Measurements from ENCODE around the gene SLC12A5.

Gene SLC12A5

DNA sequence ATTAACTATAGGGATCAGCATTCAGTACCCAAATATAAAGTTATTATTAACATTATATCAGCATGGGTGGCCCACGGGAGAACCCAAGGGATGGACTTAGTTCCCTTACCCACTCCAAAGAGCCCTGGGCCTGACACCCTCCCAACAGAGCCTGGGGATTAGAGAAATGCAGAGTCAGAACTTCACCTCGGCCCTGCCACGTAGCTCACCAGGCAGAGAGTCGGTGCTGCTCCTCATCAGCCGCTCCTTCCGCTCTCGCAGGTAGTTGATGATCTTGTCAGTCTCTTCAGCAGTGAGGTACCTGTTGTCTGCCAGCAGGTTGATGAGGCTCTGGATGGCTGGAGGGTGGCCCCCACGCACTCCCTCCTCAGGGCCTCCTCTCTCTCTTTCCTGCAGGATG is 34.1 kb downstream of the SLC12A5 start:
- H3K4me3 ChIP-seq (replicated peaks; ENCODE audit: low read depth, low read length), result no peak overlapping the region
- DNase-seq (ENCODE audit: low read depth), result no peak
- TF ChIP-seq, protein P1, sequence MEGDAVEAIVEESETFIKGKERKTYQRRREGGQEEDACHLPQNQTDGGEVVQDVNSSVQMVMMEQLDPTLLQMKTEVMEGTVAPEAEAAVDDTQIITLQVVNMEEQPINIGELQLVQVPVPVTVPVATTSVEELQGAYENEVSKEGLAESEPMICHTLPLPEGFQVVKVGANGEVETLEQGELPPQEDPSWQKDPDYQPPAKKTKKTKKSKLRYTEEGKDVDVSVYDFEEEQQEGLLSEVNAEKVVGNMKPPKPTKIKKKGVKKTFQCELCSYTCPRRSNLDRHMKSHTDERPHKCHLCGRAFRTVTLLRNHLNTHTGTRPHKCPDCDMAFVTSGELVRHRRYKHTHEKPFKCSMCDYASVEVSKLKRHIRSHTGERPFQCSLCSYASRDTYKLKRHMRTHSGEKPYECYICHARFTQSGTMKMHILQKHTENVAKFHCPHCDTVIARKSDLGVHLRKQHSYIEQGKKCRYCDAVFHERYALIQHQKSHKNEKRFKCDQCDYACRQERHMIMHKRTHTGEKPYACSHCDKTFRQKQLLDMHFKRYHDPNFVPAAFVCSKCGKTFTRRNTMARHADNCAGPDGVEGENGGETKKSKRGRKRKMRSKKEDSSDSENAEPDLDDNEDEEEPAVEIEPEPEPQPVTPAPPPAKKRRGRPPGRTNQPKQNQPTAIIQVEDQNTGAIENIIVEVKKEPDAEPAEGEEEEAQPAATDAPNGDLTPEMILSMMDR (IDR thresholded peaks at IDR 0.05; ENCODE audit: low read length, missing control alignments), result no peak

DNA sequence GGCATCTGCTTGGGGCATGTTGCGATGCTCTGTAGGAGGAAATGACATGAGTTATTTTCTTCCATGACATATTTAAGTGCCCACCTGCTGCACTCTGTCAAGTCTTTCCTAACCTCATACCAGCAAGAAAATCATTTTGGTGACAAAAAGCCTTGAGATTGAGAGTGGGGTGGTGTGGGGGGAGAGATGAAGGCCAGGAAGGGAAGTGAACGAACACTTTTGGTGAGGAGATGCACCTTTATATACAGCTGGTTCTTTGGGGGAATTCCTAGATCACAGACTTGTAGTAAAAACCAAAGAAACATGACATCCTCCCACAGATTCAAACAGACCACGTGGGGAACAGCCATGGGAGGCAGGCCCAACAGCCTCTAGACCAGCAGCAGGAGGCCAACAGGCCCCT is 34.6 kb downstream of the SLC12A5 start:
- TF ChIP-seq, protein P1 (IDR thresholded peaks at IDR 0.05; ENCODE audit: low read length, missing control alignments), result no peak
- DNase-seq (ENCODE audit: low read depth), result no peak
- no peak overlapping the region for H3K4me3 ChIP-seq (replicated peaks; ENCODE audit: low read depth, low read length)

DNA sequence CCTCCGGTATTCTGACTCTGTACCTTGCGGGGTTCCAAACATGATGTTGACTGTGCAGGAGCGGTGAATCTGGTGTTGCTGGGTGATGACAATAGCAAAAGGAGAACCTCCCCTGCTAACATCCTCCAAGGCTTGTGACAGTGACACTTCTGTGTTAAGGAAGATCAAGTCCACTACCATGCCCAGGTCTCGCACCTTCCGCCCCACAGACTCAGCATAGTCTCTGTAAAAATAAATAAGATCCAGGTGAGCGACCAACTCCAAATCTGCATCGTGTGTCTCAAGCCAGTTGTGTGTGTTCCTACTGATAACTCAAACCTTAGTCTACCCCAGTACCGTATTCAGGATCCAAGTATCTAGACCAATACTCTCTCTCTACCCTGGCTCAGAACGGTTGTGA is 36.0 kb downstream of the SLC12A5 start:
- DNase-seq (ENCODE audit: low read depth), result no peak
- TF ChIP-seq, protein P1 (IDR thresholded peaks at IDR 0.05; ENCODE audit: low read length, missing control alignments), result no peak
- H3K4me3 ChIP-seq (replicated peaks; ENCODE audit: low read depth, low read length), result no peak overlapping the region

DNA sequence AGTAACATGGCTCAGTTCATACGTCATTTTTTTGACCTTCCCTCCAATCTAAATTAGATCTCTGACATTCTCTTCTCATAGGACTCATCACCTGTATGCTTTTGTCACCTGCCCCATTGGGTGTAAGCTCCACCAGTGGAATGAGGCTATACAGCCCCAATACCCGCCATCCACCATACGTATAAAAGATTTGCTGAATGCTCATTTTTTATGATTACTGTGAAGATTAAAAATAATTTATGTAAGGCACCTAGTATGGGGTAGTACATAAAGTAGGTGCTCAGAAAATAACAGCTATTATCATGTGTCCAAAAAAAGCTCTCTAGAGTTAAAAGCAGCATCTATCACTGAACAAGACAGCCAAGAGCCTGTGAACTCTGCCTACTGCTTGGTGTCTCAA is 36.7 kb downstream of the SLC12A5 start:
- no peak for DNase-seq (ENCODE audit: low read depth)
- TF ChIP-seq, protein P1 (IDR thresholded peaks at IDR 0.05; ENCODE audit: low read length, missing control alignments), result no peak
- H3K4me3 ChIP-seq (replicated peaks; ENCODE audit: low read depth, low read length), result no peak overlapping the region

DNA sequence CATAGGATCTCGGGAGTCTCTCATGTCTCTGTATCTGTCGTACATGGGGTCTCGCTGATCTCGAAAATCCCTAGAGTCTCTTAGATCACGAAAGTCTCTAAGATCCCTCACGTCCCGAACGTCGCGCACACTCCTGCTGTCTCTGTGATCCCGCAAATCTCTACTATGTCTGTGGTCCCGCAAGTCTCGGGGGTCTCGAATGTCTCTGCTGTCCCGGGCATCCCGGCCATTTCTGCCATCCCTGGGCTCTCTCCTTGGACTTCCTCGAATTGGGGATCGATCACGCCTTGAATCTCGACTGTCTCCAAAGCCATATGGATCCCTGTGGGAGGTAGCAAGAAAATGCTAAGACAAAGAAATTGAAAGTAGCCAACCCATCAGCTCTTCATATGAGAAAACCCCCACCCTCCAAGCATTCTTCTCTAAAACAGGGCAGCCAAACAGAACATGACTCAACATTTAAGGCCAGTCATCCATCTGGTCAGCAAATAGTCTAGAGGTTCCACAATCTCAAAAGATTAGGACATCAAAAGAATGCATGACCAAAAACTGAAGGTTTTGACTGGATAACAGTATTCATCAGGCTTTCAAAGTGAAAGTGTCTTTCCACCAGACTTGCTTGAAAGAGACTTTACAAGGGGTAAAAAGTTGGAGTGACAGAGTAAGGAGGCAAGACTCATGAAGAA is 41.3 kb downstream of the SLC12A5 start:
- peak; percentile 75 for DNase-seq (ENCODE audit: low read depth)
- no peak overlapping the region for H3K4me3 ChIP-seq (replicated peaks; ENCODE audit: low read depth, low read length)
- TF ChIP-seq, protein P1 (IDR thresholded peaks at IDR 0.05; ENCODE audit: low read length, missing control alignments), result no peak

DNA sequence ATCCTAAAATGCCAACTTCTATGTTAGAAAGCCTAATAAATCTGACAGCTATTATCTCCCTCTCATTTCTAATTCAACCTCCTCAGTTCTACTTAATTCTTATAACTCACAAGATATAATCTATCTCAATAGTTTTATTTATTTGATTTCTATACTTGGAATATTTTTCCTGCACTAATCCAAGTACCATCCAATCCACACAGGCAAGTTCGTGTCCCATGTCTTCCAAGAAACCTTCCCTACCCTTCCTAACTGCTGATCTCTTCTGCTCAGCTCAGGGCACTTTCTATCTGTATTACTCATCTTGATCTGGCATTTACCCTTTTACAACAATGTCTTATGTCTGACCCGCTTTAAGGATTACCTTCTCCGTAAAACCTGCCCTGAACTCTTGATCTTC is 42.6 kb downstream of the SLC12A5 start:
- H3K4me3 ChIP-seq (replicated peaks; ENCODE audit: low read depth, low read length), result no peak overlapping the region
- TF ChIP-seq, protein P1 (IDR thresholded peaks at IDR 0.05; ENCODE audit: low read length, missing control alignments), result no peak
- no peak for DNase-seq (ENCODE audit: low read depth)

DNA sequence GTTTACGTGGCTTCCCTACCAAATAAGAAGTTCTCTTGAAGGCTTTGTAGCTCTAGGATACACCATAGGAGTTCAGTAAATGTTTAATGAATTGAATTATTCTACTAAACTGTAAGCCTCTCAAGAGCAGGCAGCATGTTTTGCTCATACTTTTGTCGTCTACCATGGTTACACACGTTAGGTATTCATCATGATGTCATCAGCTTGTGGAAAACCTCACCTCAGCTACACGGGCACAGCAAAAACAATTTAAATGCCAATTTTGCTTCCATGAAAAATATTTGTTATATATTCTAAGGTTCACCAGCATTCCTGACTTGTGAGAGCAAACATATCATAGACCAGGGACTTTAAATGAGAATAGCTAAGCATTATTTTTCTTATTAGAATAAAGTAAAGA is 44.0 kb downstream of the SLC12A5 start:
- TF ChIP-seq, protein P1 (IDR thresholded peaks at IDR 0.05; ENCODE audit: low read length, missing control alignments), result no peak
- no peak overlapping the region for H3K4me3 ChIP-seq (replicated peaks; ENCODE audit: low read depth, low read length)
- no peak for DNase-seq (ENCODE audit: low read depth)
